Fibroblast of pulmonary artery (primary cell): Measurements from ENCODE around the gene PCSK1N.
"Not testable (repeated sequence)": the region's sequence is repeated elsewhere in the genome, so short reads cannot be mapped to it uniquely, and the experiment has no call there.

Source experiments
- DNase-seq: peaks from one replicate; pipeline ENCODE4 v3.0.0-alpha.2; 2010; ENCODE audit warnings: low read depth
- H3K4me3 ChIP-seq: replicated peaks from 2 replicates; pipeline ENCODE4 v1.5.1; 2011; ENCODE audit warnings: low read depth, mild to moderate bottlenecking, control low read depth, low read length, moderate library complexity
- TF ChIP-seq, protein P1 (sequence below): IDR thresholded peaks from 2 replicates; pipeline ENCODE4 v1.5.1; 2011; ENCODE audit warnings: mild to moderate bottlenecking, control low read depth, low read length, inconsistent platforms; ENCODE audit errors: missing control alignments

Gene PCSK1N, protein sequence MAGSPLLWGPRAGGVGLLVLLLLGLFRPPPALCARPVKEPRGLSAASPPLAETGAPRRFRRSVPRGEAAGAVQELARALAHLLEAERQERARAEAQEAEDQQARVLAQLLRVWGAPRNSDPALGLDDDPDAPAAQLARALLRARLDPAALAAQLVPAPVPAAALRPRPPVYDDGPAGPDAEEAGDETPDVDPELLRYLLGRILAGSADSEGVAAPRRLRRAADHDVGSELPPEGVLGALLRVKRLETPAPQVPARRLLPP

DNA sequence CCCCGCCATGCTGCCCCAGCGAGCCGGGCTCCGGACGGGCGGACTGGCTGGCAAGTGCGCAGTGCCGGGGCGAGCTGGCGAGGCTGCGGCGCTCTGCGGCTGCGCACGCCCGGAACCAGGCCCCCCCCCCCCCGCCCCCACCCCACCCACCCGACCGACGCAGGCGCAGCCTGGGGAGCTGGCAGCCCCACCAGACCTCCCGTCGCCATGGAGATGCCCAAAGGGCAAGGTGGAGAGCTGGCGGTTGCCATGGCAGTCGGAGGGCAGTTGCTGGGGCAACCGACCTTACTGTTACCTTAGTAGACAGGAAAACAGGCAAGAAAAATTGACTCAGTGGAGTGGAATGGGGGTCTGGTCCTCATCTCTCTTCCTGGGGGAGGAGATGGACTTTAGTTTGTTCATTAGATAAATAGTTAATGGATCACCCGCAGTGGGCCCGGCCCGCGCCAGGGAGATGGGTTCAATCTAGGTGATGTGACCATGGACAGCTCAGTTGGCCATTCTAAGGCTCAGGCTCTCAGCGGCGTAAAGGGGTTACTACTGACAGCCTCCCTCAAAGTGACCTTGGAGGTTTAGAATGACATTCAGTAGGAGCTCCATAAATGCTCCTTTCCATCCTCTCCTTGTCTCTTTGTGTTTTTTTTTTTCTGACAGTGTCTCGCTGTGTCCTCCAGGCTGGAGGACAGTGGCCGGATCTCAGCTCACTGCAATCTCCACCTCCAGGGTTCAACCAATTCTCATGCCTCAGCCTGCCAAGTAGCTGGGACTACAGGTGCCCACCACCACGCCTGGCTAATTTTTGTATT, at the start of gene PCSK1N:
Gene PCSK1N (minus strand): TSS at position 87 of the 806 bp plus-strand sequence. CDS start 78 bp downstream, at position 9.
- no peak within 1 kb of the TSS for H3K4me3 ChIP-seq
- no peak for DNase-seq
- TF ChIP-seq, protein P1, sequence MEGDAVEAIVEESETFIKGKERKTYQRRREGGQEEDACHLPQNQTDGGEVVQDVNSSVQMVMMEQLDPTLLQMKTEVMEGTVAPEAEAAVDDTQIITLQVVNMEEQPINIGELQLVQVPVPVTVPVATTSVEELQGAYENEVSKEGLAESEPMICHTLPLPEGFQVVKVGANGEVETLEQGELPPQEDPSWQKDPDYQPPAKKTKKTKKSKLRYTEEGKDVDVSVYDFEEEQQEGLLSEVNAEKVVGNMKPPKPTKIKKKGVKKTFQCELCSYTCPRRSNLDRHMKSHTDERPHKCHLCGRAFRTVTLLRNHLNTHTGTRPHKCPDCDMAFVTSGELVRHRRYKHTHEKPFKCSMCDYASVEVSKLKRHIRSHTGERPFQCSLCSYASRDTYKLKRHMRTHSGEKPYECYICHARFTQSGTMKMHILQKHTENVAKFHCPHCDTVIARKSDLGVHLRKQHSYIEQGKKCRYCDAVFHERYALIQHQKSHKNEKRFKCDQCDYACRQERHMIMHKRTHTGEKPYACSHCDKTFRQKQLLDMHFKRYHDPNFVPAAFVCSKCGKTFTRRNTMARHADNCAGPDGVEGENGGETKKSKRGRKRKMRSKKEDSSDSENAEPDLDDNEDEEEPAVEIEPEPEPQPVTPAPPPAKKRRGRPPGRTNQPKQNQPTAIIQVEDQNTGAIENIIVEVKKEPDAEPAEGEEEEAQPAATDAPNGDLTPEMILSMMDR, result no peak

DNA sequence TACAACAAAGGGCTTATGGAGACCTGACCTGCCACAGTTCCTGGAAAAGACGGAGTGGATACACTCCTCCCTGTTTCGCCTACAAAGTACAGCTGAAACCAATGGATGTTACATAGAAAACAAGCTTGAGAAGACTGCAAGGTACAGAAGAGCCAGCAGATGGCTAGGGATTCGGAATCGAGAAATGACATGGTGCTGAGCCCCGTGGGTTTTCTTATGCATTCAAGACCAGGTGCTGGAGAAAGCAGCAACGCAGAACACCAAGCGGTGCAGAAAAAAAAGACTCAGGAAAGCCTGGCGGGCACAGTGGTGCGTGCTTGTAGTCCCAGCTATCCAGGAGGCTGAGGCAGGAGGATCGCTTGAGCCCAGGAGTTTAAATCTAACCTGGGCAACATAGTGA, 48.3 kb upstream of the PCSK1N start:
- H3K4me3 ChIP-seq, result no peak overlapping the region
- no peak for DNase-seq
- TF ChIP-seq, protein P1, result no peak

DNA sequence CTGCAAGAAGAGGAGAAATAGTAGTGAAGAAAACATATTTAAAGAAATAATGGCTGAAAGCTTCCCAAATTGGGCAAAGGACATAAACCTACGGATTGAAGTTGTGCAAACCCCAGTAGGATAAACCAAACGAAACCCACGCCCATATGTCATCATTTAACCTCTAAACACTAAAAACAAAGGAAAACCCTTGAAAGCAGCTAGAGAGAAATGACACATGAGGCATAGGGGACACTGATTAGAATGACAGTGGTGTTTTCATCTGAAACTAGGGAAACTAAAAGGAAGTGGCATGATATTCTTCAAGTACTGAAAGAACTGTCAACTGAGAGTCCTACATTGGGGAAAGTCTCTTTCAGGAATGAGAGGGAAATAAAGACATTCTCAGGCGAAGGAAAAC, 41.5 kb upstream of the PCSK1N start:
- H3K4me3 ChIP-seq, DNase-seq: not testable (repeated sequence)

DNA sequence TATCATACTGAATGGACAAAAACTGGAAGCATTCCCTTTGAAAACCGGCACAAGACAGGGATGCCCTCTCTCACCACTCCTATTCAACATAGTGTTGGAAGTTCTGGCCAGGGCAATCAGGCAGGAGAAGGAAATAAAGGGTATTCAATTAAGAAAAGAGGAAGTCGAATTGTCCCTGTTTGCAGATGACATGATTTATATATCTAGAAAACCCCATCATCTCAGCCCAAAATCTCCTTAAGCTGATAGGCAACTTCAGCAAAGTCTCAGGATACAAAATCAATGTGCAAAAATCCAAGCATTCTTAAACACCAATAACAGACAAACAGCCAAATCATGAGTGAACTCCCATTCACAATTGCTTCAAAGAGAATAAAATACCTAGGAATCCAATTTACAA, 36.6 kb upstream of the PCSK1N start:
- not testable (repeated sequence) for DNase-seq

DNA sequence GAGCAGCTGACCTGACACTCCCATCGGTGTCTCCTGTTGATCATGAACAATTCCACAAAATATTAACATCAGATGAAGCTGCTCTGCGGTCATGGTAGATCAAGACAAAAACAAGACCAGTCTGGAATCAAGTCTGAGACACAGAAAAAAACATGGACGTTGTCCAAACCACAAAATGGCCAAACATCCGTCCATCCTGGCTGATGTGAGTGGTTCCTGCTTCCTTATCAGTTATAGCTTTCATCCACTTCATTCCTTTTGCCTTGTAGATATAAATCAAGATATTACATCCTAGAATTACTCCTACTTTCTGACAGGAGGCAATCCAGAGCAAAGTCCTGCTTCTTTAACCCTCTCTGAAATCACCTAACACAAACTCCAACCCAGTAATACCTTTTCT, 28.8 kb upstream of the PCSK1N start:
- TF ChIP-seq, protein P1, result no peak
- no peak overlapping the region for H3K4me3 ChIP-seq
- peak; percentile 36 for DNase-seq

More for the DNA sequence above, 36.6 kb upstream of the PCSK1N start:
- H3K4me3 ChIP-seq, result not testable (repeated sequence)

DNA sequence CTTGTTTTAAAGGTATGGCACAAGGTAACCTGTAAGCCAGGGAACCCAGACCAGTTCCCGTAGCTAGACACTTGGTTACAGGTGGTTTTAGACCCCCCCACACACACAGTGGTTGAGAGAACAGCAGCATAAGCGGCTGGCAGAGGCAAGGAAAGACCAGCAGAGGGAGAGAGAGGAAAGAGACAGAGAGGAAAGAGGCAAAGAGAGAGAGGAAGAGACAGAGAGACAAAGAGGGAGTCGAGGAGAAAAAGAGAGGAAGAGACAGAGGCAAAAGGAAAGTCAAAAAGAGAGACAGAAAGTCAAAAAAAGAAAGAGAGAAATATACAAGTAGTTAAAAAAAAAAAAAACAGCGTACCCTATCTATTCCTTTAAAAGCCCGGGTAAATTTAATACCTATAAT, 19.5 kb upstream of the PCSK1N start:
- DNase-seq, result peak; percentile 3
- H3K4me3 ChIP-seq, result no peak overlapping the region
- TF ChIP-seq, protein P1, result peak; percentile 29

DNA sequence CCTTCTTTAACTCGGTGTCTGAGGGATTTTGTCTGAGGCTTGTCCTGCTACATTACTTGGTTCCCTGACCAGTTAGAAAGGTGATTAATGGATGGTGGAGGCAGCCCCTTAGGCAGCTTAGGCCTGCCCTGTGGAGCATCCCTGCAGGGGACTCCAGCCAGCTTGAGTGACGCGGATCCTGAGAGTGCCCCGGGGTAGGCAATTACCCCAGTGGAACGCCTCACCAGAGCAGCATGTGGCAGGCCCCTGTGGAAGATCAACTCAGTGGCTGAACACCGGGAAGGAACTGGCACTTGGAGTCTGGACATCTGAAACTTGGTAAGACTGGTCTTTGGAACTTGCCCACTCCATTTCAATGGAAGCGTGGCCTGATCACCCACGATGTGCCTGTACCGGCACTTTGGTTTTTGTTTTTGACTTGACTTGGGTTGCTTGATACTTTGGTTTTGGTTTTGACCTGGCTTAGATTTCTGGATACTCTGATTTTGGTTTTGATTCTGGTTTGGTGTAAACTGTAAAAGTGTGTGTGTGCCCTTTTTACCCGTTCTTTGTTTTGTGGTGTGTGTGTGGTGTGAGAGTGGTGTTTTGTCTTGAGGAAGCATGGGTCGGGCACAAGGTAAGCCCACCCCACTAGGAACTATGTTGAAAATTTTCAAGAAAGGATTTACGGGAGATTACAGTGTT, 18.9 kb upstream of the PCSK1N start:
- DNase-seq, H3K4me3 ChIP-seq: not testable (repeated sequence)

DNA sequence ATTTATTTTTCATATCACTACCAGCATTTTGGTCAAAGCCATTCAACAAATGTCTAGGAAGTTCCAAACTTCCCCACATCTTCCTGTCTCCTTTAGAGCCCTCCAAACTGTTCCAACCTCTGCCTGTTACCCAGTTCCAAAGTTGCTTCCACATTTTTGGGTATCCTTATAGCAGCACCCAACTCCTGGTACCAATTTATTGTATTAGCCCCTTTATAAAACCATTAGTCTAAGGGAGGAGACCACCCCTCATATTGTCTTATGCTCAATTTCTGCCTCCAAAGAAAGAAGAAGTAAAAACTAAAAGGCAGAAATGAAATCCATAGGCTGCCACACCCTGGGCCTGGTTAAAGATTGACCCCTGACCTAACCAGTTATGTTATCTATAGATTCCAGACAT, 18.1 kb upstream of the PCSK1N start:
- DNase-seq, H3K4me3 ChIP-seq: not testable (repeated sequence)

DNA sequence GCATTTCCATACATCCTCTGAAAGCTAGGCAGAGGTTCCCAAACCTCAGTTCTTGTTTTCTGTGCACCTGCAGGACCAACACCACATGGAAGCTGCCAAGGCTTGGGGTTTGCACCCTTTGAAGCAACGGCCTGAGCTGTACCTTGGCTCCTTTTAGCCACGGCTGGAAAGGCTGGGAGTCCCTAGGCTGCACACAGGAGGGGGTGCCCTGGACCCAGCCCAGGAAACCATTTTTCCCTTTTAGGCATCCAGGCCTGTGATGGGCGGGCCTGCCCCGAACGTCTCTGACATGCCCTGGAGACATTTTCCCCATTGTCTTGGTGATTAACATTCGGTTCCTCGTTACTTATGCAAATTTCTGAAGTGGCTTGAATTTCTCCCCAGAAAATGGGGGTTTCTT, 17.4 kb upstream of the PCSK1N start:
- no peak for DNase-seq
- TF ChIP-seq, protein P1, result no peak
- H3K4me3 ChIP-seq, result no peak overlapping the region
